HFF-Myc (cell line): ENCODE data around the gene GID8.

Source experiments
- DNase-seq: peaks from one replicate; pipeline ENCODE4 v3.0.0-alpha.2; 2011; ENCODE audit warnings: low read depth; ENCODE audit errors: extremely low read depth
- H3K4me3 ChIP-seq: replicated peaks from 2 replicates; pipeline ENCODE4 v1.5.1; 2011; ENCODE audit warnings: low read depth, mild to moderate bottlenecking, control low read depth, low read length
- TF ChIP-seq, protein P1 (sequence below): IDR thresholded peaks from 2 replicates; pipeline ENCODE4 v1.5.1; 2012; ENCODE audit warnings: mild to moderate bottlenecking, low read depth, low read length, control low read depth; ENCODE audit errors: missing control alignments

Gene GID8

DNA sequence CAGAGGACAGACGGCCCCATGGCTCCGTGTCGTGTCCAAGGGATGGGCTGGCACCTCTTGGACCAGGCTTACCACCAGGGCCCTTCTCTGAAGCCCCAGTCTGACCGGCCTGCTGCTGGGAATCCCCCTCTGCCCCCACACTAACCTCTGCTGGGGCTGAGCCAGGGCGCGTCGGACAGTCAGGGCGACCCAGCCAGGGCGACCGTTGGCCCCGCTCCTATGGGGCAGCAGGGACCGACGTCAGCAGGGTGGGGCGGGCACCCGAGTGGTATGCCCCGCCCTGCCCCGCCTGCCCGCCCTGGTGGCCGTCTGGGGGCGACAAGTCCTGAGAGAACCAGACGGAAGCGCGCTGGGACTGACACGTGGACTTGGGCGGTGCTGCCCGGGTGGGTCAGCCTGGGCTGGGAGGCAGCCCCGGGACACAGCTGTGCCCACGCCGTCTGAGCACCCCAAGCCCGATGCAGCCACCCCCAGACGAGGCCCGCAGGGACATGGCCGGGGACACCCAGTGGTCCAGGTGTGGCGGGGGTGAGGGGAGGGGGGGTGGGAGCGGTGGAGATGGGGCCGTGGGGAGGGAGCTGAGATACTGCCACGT, 14.5 kb downstream of the GID8 start, which contains the start of gene SLC17A9:
Gene SLC17A9 (plus strand): TSS at position 337 of the 595 bp plus-strand sequence. CDS start 122 bp downstream, at position 459.
- TF ChIP-seq, protein P1, sequence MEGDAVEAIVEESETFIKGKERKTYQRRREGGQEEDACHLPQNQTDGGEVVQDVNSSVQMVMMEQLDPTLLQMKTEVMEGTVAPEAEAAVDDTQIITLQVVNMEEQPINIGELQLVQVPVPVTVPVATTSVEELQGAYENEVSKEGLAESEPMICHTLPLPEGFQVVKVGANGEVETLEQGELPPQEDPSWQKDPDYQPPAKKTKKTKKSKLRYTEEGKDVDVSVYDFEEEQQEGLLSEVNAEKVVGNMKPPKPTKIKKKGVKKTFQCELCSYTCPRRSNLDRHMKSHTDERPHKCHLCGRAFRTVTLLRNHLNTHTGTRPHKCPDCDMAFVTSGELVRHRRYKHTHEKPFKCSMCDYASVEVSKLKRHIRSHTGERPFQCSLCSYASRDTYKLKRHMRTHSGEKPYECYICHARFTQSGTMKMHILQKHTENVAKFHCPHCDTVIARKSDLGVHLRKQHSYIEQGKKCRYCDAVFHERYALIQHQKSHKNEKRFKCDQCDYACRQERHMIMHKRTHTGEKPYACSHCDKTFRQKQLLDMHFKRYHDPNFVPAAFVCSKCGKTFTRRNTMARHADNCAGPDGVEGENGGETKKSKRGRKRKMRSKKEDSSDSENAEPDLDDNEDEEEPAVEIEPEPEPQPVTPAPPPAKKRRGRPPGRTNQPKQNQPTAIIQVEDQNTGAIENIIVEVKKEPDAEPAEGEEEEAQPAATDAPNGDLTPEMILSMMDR: no peak
- H3K4me3 ChIP-seq: peak within 1 kb of the TSS; percentile 73
- DNase-seq: peak; percentile 25

DNA sequence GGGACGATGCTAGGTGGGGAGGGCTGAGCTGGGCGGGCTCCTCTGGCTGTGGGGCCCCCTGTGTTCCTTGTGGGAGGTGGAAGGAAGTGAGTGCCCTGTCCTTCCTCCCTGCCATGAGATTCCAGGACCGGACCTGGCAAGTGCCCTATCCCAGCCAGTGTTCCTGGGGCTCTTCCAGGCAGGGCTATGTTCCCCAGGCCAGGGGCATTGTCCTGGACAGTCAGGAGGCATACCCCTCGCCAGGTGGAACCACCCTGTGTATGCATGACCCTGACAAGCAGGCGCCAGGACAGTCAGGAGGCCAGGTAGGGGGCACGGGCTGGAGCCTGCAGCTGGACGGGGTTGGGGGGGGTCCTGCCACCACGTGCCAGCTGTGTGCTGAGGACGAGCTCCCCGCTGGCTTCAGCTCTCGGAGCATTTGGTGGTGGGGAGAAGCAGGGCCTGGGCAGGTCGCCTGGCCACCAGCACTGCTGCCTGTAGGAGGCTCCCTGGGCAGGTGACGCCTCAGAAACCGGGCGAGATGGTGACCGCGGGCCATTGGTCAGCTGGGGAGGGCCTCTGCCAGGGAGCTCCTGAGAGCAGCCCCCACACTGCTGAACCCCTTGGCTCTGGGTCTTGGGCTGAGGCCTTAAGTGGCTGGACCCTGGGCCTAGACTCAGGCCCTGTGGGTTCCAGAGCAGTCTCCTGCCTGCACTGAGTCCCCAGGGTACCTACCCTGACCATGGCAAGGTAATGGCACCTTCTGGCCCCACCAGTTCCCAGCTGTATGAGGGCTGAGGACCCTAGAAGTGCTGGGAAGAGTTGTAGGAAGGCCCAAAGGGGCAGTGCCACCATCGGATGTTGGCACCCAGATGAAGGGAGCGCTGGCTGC, 15.3 kb downstream of the GID8 start:
- no peak for DNase-seq
- TF ChIP-seq, protein P1: no peak
- peak overlapping the region; percentile 73 for H3K4me3 ChIP-seq

DNA sequence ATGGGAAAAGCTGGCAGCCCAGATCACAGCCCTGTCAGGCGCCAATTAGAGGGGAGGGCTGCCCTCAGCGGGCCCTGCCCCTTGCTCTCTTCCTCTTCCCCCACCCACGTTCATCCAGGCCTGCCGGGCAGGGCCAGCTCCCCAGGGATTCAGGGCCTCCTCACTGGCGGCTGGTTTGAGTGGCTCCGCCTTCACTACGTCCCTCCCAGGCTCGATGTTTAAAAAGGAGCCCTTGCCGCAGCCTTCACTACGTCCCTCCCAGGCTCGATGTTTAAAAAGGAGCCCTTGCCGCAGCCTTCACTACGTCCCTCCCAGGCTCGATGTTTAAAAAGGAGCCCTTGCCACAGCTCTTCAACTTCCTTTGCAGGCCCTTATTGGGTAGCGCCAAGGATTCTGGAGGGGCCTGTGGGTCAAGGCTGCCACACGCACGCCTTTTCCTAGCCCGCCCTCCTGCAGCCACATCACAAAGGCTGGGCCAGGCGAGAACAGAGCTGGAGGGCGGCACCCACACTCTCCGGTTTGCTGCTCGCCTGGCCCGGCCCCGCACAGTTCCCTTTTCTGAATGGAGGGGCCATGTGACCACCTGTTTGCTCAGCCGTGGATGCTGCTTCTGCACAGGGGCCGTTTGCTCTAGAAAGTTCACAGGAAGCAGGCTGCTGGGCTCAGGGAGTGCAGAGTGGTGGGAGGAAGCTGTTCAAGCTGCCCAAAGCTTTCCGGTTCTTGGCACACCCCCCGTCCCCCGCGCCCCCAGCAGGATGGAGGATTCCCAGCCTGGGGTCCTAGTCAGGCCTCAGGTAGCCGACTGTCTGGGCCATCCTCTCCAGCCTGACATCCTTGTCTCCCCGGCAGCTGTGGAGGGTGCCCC, 16.1 kb downstream of the GID8 start:
- H3K4me3 ChIP-seq: peak overlapping the region; percentile 73
- DNase-seq: peak; percentile 19
- TF ChIP-seq, protein P1: no peak

DNA sequence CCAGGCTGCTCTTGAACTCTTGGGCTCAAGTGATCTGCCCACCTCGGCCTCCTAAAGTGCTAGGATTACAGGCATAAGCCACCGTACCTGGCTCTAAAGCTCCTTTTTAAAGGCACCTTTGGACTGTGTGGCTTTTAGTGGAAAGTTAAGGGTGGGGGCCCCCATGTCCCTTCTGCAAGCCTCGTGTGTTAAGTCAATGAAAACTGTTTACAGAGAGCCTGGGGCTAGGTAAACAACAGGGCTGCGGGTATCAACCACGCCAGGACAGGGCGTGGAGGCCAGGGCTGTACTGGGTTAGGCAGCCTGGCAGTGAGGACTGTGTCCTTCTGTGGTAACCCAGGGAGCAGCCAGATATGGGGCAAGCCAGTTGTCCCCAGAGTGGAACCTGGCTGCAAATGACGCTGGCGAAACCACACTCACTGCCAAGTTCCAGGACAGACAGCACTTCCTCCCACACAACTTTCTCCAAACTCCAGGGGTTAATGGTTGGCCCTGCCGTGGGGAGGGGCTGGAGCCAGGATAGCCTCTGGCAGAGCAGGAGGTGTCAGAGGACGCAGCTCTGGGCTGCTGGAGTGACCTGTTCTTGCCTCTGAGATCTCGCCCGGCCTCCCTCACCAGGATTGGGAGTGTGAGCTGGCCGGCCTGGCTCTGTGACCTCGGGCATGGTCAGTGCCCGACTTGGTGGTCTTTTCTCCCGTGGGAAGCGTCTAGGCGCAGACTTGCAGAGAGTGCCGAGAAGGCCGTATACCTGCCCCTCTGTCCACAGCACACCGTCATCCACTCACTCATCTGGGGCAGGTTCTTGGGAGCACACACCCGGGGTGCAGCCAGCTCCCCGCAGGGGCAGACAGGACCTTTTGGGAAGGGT, 17.8 kb downstream of the GID8 start:
- TF ChIP-seq, protein P1: no peak
- no peak overlapping the region for H3K4me3 ChIP-seq
- no peak for DNase-seq

DNA sequence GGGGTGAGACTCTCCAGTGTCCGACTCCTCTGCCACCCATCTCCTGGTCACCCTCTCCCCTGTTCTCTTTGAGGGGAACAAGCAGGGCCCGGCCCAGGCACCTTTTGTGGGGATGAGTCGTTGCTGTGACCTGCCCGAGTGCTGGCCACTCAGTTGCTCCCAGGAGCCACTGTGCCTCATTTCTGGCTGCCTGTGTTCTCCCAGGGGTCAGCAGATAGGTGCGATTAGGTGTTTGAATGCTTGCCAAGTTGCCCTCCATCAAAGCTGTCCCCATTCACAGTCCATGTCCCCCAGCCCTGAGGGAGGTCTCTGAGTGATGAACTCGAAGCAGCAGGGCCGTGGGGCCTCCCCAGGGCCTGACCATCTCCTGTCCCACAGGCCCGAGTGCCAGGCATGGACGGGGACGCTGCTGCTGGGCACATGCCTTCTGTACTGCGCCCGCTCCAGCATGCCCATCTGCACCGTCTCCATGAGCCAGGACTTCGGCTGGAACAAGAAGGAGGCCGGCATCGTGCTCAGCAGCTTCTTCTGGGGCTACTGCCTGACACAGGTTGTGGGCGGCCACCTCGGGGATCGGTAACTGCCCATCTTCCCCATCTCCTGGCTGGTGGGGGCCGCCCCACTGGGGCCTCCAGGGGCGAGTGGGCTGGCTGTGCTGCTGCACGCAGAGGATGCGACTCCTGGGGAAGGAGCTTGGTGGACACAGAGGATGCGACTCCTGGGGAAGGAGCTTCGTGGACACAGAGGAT, 18.6 kb downstream of the GID8 start:
- TF ChIP-seq, protein P1: no peak
- no peak for DNase-seq
- no peak overlapping the region for H3K4me3 ChIP-seq
